ENCODE results near the gene PLA2R1.

- TF ChIP-seq CTCF (IDR thresholded peaks at IDR 0.05) = no peak
- no peak for TF ChIP-seq POLR2A (IDR thresholded peaks at IDR 0.05)
Measured at GRCh38 chr2:159942146-159942545, 120.3 kb downstream of the PLA2R1 start.
